ENCODE measurements around the gene FAM240A.

DNA sequence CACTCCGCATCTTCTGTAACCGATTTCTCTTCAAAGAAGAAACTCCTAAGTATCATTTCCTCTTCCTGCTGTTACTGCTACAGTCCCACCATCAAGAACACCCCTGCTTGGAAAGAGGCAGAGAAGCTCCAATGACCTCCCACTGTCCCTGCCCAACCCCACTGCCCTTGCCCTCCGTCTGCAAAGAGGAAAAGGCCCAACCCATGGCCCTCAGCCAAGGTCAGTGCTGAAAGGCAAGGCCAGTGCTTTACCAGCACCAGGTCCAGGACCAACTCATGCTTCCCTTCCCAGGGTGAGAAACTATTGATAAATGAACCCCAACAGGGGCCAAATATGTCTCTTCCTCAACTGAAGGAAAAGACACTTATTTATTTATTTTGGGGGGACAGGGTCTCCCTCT lies 22.5 kb downstream of the FAM240A start:
- TF ChIP-seq, protein P1, sequence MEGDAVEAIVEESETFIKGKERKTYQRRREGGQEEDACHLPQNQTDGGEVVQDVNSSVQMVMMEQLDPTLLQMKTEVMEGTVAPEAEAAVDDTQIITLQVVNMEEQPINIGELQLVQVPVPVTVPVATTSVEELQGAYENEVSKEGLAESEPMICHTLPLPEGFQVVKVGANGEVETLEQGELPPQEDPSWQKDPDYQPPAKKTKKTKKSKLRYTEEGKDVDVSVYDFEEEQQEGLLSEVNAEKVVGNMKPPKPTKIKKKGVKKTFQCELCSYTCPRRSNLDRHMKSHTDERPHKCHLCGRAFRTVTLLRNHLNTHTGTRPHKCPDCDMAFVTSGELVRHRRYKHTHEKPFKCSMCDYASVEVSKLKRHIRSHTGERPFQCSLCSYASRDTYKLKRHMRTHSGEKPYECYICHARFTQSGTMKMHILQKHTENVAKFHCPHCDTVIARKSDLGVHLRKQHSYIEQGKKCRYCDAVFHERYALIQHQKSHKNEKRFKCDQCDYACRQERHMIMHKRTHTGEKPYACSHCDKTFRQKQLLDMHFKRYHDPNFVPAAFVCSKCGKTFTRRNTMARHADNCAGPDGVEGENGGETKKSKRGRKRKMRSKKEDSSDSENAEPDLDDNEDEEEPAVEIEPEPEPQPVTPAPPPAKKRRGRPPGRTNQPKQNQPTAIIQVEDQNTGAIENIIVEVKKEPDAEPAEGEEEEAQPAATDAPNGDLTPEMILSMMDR (conservative IDR thresholded peaks at IDR 0.05): no peak
- TF ChIP-seq ZFX (IDR thresholded peaks at IDR 0.05): no peak
